Activated naive CD4-positive, alpha-beta T cell (primary cell): ENCODE measurements around the gene PLPPR3.
A peak's percentile ranks its signal among the peaks of the same experiment; 100 is the strongest.
"Not testable (repeated sequence)": the region's sequence is repeated elsewhere in the genome, so short reads cannot be mapped to it uniquely, and the experiment has no call there.

Experiments used
- DNase-seq, 4 experiments: peaks; one replicate each; lab custom pipeline; 2025; lab: John Stamatoyannopoulos, UW

Gene PLPPR3

GRCh38 chr19:821825-822503 is at the start of gene PLPPR3:
PLPPR3 (minus strand) TSS chr19:821955; CDS start chr19:821559, 396 bp downstream.
- DNase-seq: no peak

DNA sequence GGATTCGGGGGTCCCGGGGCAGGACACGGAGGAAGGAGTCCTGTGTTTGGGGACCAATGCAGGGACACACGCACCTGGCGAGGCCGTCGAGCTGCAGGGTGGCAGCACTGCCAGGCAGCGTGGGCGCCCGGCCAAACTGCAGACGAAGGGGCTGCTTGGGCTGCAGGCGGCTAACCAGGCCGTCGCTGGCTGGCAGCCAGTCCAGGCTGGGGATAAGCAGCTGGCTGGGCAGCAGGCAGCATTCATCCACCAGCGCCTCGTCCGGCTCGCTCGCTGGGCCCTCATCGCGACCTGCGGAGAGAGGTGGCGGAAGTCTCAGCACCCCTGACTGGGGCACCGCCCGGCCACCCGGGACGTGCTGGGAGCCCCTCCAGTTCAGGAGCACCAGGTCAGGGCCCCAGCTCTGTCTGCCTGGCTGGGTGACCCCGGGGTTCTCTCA is 49.2 kb upstream of the PLPPR3 start:
- DNase-seq: no peak

DNA sequence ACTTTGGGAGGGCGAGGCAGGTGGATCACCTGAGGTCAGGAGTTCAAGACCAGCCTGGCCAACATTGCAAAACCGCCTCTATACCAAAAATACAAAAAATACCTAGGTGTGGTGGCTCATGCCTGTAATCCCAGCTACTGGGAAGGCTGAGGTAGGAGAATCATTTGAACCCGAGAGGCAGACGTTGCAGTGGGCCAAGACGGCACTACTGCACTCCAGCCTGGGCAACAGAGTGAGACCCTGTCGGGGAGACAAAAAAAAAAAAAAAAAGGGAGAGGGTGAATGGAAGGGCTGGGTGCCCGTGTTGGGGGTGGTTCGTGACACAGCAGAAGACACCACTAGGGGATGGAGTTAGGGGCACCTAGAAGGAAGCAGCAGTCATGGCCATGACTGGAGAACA is 48.6 kb upstream of the PLPPR3 start:
- no peak for DNase-seq

DNA sequence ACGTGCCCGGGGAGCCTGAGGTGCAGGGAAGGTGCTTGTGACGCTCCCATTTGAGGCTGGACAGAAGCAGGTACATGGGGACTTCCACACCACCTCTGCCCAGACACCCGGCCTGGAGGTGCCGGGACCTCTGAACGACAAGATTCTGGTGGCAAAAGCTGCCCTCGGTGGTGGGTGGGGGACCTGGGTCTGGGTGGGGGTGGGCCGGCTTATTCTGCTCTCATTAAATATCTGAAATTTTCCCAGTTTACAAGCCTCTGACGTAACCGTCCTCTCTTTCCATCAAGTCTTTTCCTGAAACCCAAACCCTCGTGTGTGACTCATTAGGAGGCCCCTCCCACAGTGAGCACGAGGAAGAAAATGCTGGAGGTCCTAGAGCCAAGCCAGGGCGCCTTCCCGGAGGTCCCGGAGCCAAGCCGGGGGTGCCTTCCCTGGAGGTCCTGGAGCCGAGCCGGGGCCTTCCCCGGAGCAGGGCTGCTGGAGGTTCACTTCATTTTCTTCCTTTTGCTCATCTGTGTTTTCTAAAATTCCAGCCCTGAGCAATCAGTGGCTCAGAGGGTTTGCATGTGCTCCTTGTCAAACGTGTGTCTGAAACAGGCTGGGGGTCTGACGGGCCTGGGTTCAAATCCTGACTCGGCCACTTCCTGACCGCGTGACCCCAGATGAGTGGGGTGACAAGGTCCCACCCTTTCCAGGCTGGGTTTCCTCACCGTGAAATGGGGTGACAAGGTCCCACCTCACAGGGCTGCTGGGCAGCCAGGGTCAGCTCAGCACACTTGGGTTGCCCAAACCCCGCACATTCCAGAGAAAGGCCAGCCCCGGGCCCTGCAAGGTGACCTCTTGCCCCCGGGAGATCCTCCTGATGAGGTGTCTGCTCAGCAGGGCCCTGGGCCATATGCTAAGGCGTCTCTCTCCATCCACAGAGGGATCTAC is 47.8 kb upstream of the PLPPR3 start:
- DNase-seq: no peak

- DNase-seq: no peak
Observed at GRCh38 chr19:868458-869244, 46.9 kb upstream of the PLPPR3 start.

- DNase-seq: no peak
Observed at GRCh38 chr19:867855-868457, 46.2 kb upstream of the PLPPR3 start.

DNA sequence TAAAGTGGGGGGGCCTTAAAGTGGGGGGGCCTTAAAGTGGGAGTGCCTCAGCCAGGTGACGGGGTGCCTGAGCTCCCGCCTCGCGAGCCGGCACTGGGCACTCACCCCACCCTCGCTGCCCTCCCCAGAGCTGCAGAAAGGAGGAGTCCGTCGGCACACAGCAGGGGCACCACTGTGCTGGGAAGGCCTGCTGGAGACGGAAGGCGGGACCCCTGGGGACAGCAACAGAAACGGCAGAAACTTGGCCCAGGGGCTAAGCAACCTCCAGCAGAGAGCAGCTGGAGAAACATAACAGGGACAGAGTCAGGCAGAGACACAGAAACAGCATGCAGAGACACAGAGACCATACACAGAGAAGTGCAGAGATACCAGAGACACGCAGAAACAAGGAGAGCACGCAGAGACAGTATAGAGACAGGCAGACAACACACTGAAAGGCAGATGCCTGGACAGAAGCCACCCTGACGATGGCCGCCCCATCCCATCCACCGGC is 45.6 kb upstream of the PLPPR3 start:
- no peak for DNase-seq

DNA sequence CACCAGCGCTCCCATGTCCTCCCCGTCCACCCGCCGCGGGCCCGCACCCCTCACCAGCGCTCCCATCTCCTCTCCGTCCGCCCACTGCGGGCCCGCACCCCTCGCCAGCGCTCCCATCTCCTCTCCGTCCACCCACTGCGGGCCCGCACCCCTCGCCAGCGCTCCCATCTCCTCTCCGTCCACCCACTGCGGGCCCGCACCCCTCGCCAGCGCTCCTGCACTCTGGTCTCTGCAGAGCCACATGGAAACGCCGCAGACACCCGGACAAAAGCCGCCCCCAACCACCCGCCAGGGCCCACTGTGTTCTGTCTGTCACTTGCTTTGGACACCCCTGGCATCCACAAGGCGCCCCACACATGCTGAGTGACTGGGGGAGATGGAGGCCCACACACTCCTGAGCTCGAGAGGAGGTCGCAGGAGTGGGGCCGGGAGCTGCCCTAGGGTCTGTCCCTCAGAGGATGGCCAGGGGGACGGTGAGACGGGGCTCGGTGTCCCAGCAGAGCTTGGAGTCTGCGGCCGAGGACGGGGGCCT is 45.1 kb upstream of the PLPPR3 start:
- DNase-seq: no peak

DNA sequence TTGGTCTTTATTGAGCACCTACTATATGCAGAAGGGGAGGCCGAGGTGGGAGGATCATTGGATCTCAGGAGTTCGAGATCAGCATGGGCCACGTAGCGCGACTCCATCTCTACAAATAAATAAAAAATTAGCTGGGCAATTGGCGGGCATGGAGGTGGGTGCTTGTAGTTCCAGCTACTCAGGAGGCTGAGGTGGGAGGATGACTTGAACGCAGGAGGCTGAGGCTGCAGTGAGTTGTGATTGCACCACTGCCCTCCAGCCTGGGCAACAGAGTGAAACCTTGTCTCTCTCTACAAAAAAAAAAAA is 41.5 kb upstream of the PLPPR3 start:
- no peak for DNase-seq

DNA sequence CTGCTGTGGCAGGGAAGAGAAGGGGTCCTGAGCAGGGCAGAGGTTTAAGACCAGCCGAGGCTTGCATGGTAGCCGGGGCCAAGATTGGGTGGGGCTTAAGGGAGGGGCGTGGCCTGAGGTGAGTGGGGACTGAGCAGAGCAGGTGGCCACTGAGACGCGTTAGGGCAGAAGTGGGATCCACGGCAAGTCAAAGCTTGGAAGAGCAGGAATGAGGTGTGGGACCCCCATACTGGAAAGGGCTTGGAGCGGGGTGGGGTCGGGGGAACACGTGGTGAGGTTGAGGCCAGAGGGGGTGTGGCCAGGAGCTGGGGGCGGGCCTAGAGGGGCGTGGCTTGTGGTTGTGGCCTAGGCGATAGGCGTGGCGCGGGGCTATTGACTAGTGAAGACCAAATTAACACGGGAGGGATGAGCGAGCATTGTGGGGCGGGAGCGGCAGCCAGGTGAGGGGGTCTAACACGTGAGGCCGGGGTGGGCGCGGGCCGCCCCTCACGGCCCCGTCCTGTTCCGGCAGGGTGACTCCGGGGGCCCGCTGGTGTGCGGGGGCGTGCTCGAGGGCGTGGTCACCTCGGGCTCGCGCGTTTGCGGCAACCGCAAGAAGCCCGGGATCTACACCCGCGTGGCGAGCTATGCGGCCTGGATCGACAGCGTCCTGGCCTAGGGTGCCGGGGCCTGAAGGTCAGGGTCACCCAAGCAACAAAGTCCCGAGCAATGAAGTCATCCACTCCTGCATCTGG is 41.0 kb upstream of the PLPPR3 start:
- peak; percentile 34 to 77 (median 63) for DNase-seq

- peak; percentile 27 to 67 (median 54) for DNase-seq
Observed at GRCh38 chr19:861756-862580, 40.2 kb upstream of the PLPPR3 start.

DNA sequence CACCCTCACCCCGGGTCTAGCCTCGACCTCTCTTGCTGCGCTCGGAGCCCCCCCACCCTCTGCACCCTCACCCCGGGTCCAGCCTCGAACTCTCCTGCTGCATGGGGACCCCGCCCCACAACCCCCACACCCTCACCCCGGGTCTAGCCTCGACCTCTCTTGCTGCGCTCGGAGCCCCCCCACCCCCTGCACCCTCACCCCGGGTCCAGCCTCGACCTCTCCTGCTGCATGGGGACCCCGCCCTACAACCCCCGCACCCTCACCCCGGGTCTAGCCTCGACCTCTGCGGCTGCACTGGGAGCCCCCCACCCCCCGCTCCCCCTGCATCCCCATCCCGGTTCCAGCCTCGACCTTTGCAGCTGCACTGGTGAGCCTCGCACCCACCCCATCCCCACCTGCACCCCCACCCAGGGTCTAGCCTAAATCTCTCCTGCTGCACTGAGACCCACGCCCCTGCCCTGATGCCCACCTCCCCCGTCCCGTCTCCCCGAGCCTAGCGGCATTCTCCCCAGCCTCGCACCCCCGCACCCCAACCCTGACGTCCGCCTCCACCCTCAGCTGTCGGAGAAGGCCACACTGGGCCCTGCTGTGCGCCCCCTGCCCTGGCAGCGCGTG is 39.5 kb upstream of the PLPPR3 start:
- DNase-seq: no peak

- no peak for DNase-seq
Observed at GRCh38 chr19:858868-859843, 37.4 kb upstream of the PLPPR3 start, which contains the start of gene CFD. CFD (plus strand) TSS chr19:859664; CDS start chr19:859690, 26 bp downstream.

DNA sequence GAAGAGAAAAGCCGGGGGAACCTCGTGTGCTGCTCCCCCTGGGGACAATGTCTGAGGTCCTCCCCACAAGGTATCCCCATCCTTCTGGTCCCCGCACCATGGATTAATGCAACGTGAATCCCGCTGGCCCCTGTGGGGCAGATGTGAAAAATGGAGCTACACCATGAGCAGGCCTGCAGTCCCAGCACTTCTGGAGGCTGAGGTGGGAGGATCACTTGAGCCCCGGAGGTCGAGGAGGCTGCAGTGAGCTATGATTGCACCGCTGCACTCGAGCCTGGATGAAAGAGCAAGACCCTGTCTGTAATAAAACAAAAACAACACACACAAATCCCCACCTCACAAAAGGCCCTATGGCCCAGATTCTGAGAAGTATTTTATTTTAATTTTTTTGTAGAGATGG is 36.5 kb upstream of the PLPPR3 start:
- no peak for DNase-seq

GRCh38 chr19:855566-856120 is 33.9 kb upstream of the PLPPR3 start:
- DNase-seq: no peak

- DNase-seq: no peak
Observed at GRCh38 chr19:855142-855541, 33.4 kb upstream of the PLPPR3 start.

DNA sequence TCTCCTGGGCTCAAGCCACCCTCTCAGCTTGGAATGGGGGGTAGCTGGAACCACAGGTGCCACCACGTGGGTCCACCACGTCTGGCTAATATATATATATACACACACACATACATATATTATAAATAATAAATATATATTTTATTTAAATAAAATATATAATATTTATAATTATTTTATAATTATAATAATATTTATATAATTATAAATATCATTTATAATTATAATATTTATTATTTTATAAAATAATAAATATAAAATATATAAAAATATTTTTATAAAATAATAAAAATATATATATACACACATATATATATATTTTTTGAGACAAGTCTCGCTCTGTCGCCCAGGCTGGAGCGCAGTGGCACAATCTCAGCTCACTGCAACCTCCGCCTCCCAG is 32.8 kb upstream of the PLPPR3 start:
- no peak for DNase-seq

GRCh38 chr19:853614-854220 is 32.0 kb upstream of the PLPPR3 start:
- not testable (repeated sequence) for DNase-seq
